ENCODE measurements around the gene ST6GALNAC4. TPM values are rescaled to one million over a fixed set of nuclear protein-coding genes. Genes with fewer than 3 reads are reported as not detected.
"Not testable (repeated sequence)": the region's sequence is repeated elsewhere in the genome, so short reads cannot be mapped to it uniquely, and the experiment has no call there.

Gene ST6GALNAC4
- total RNA-seq, 2 experiments from 2014 or later, result 14.9 to 20.7 TPM

- peaks cover 2% of the 10 kb centered on the region for H3K36me3 Mint-ChIP-seq (ENCODE audit: low read depth)
- DNase-seq, result no peak
- H3K27ac Mint-ChIP-seq, result no peak overlapping the region
- H3K9me3 Mint-ChIP-seq (ENCODE audit: low read depth), result no peaks in the 10 kb centered on the region
- ChIA-PET CTCF (no interaction called here), POLR2A (no interaction called here)
- H3K27me3 Mint-ChIP-seq, result peaks cover 8% of the 10 kb centered on the region
- intact Hi-C loops (cut with DNase I, micrococcal nuclease), result loop anchor here in 1 of 2 experiments (10.0 kb wide), 1 partner anchor 371 kb away; no protein-coding TSS in a partner anchor
- H3K4me3 Mint-ChIP-seq, result no peak overlapping the region
- peaks cover 2% of the 10 kb centered on the region for H3K4me1 Mint-ChIP-seq
- no peak for ATAC-seq
Observed at GRCh38 chr9:127876026-127876763, 40.6 kb downstream of the ST6GALNAC4 start.

- ATAC-seq (no peak), DNase-seq (no peak)
- H3K9me3 Mint-ChIP-seq (ENCODE audit: low read depth), result no peaks in the 10 kb centered on the region
- ChIA-PET CTCF (no interaction called here), POLR2A (no interaction called here)
- peaks cover 8% of the 10 kb centered on the region for H3K27me3 Mint-ChIP-seq
- peaks cover 2% of the 10 kb centered on the region for H3K4me1 Mint-ChIP-seq
- H3K36me3 Mint-ChIP-seq (ENCODE audit: low read depth), result peaks cover 2% of the 10 kb centered on the region
- no peak overlapping the region for H3K4me3 Mint-ChIP-seq
- intact Hi-C loops (cut with DNase I, micrococcal nuclease), result loop anchor here in 1 of 2 experiments (10.0 kb wide), 1 partner anchor 371 kb away; no protein-coding TSS in a partner anchor
- H3K27ac Mint-ChIP-seq, result no peak overlapping the region
Observed at GRCh38 chr9:127875306-127875966, 41.4 kb downstream of the ST6GALNAC4 start.

GRCh38 chr9:127874301-127875221, 42.3 kb downstream of the ST6GALNAC4 start:
- ChIA-PET POLR2A (interaction anchor here (0.9 kb wide), 1 partner anchor 51 kb away, joined by 6 read pairs; no protein-coding TSS in a partner anchor), CTCF (interaction anchor here (0.8 to 1.6 kb wide), 2 partner anchors 8 to 48 kb away, joined by 3 to 4 read pairs; no protein-coding TSS in a partner anchor)
- H3K9me3 Mint-ChIP-seq (ENCODE audit: low read depth), result no peaks in the 10 kb centered on the region
- ATAC-seq (no peak), DNase-seq (no peak)
- H3K4me3 Mint-ChIP-seq, result no peak overlapping the region
- intact Hi-C loops (cut with DNase I, micrococcal nuclease), result loop anchor here in 1 of 2 experiments (5.0 to 10.0 kb wide), 3 partner anchors 48 to 370 kb away; no protein-coding TSS in a partner anchor
- H3K36me3 Mint-ChIP-seq (ENCODE audit: low read depth), result peaks cover 2% of the 10 kb centered on the region
- no peak overlapping the region for H3K27ac Mint-ChIP-seq
- H3K27me3 Mint-ChIP-seq, result peaks cover 8% of the 10 kb centered on the region
- H3K4me1 Mint-ChIP-seq, result peaks cover 2% of the 10 kb centered on the region

- ChIA-PET CTCF (interaction anchor here (0.8 to 1.6 kb wide), 2 partner anchors 8 to 48 kb away, joined by 3 to 4 read pairs; no protein-coding TSS in a partner anchor), POLR2A (interaction anchor here (0.9 kb wide), 1 partner anchor 52 kb away, joined by 6 read pairs; no protein-coding TSS in a partner anchor)
- intact Hi-C loops (cut with DNase I, micrococcal nuclease), result loop anchor here in 1 of 2 experiments (5.0 to 10.0 kb wide), 3 partner anchors 48 to 369 kb away; no protein-coding TSS in a partner anchor
- no peak for ATAC-seq
- peaks cover 8% of the 10 kb centered on the region for H3K27me3 Mint-ChIP-seq
- no peaks in the 10 kb centered on the region for H3K9me3 Mint-ChIP-seq (ENCODE audit: low read depth)
- H3K4me3 Mint-ChIP-seq, result no peak overlapping the region
- peaks cover 2% of the 10 kb centered on the region for H3K4me1 Mint-ChIP-seq
- no peak for DNase-seq
- no peaks in the 10 kb centered on the region for H3K36me3 Mint-ChIP-seq (ENCODE audit: low read depth)
- H3K27ac Mint-ChIP-seq, result no peak overlapping the region
Observed at GRCh38 chr9:127873886-127874285, 43.0 kb downstream of the ST6GALNAC4 start.

GRCh38 chr9:127873223-127873691, 43.6 kb downstream of the ST6GALNAC4 start:
- H3K27me3 Mint-ChIP-seq, result peaks cover 4% of the 10 kb centered on the region
- CTCF ChIA-PET, result interaction anchor here (0.8 to 1.7 kb wide), 4 partner anchors 9 to 138 kb away, joined by 3 to 6 read pairs (median 4); partner anchors contain the start of gene TOR2A
- DNase-seq, result no peak
- ATAC-seq, result no peak
- peaks cover 2% of the 10 kb centered on the region for H3K4me1 Mint-ChIP-seq
- H3K9me3 Mint-ChIP-seq (ENCODE audit: low read depth), result no peaks in the 10 kb centered on the region
- no peak overlapping the region for H3K4me3 Mint-ChIP-seq
- no peaks in the 10 kb centered on the region for H3K36me3 Mint-ChIP-seq (ENCODE audit: low read depth)
- intact Hi-C loops (cut with DNase I, micrococcal nuclease), result loop anchor here in 1 of 2 experiments (5.0 to 10.0 kb wide), 3 partner anchors 49 to 368 kb away; no protein-coding TSS in a partner anchor
- H3K27ac Mint-ChIP-seq, result no peak overlapping the region
- POLR2A ChIA-PET, result no interaction called here

- Mint-ChIP-seq H3K36me3 (ENCODE audit: low read depth) (no peaks in the 10 kb centered on the region), H3K9me3 (ENCODE audit: low read depth) (no peaks in the 10 kb centered on the region), H3K27ac (no peak overlapping the region), H3K4me1 (no peaks in the 10 kb centered on the region), H3K27me3 (peaks cover 2% of the 10 kb centered on the region), H3K4me3 (no peak overlapping the region)
- POLR2A ChIA-PET, result no interaction called here
- CTCF ChIA-PET, result interaction anchor here (0.6 to 1.7 kb wide), 7 partner anchors 10 to 1279 kb away, joined by 3 to 6 read pairs (median 3); partner anchors contain the start of gene TOR2A
- DNase-seq (no peak), ATAC-seq (no peak)
- intact Hi-C loops (cut with DNase I, micrococcal nuclease), result loop anchor here in 1 of 2 experiments (5.0 to 10.0 kb wide), 3 partner anchors 50 to 368 kb away; no protein-coding TSS in a partner anchor
Observed at GRCh38 chr9:127872369-127873222, 44.2 kb downstream of the ST6GALNAC4 start.

GRCh38 chr9:127871531-127871930, 45.3 kb downstream of the ST6GALNAC4 start:
- intact Hi-C loops (cut with DNase I, micrococcal nuclease), result loop anchor here (2.0 to 10.0 kb wide), 4 partner anchors 51 to 367 kb away; partner anchors contain the start of gene FPGS (in 1 of the 2)
- H3K27ac Mint-ChIP-seq, result no peak overlapping the region
- no peaks in the 10 kb centered on the region for H3K27me3 Mint-ChIP-seq
- DNase-seq (no peak), ATAC-seq (no peak)
- no peak overlapping the region for H3K4me3 Mint-ChIP-seq
- no peaks in the 10 kb centered on the region for H3K36me3 Mint-ChIP-seq (ENCODE audit: low read depth)
- H3K9me3 Mint-ChIP-seq (ENCODE audit: low read depth), result no peaks in the 10 kb centered on the region
- POLR2A ChIA-PET, result no interaction called here
- CTCF ChIA-PET, result interaction anchor here (0.7 to 3.3 kb wide), 5 partner anchors 18 to 230 kb away, joined by 3 to 19 read pairs (median 7); partner anchors contain the start of genes CDK9, ST6GALNAC6 and TOR2A
- no peaks in the 10 kb centered on the region for H3K4me1 Mint-ChIP-seq

GRCh38 chr9:127870887-127871286, 46.0 kb downstream of the ST6GALNAC4 start:
- Mint-ChIP-seq H3K27me3 (no peaks in the 10 kb centered on the region), H3K4me1 (peaks cover 3% of the 10 kb centered on the region), H3K4me3 (no peak overlapping the region), H3K9me3 (ENCODE audit: low read depth) (no peaks in the 10 kb centered on the region), H3K36me3 (ENCODE audit: low read depth) (no peaks in the 10 kb centered on the region), H3K27ac (no peak overlapping the region)
- intact Hi-C loops (cut with DNase I, micrococcal nuclease), result loop anchor here (1.0 to 10.0 kb wide), 8 partner anchors 50 to 366 kb away; partner anchors contain the start of genes TOR2A (in 2 of the 2), CDK9 (in 1 of the 2) and FPGS (in 1 of the 2)
- ChIA-PET POLR2A (no interaction called here), CTCF (interaction anchor here (0.6 to 3.9 kb wide), 17 partner anchors 14 to 235 kb away, joined by 3 to 23 read pairs (median 8); partner anchors contain the start of genes CDK9, SH2D3C, ST6GALNAC6 and TOR2A)
- DNase-seq (no peak), ATAC-seq (no peak)

GRCh38 chr9:127870153-127870491, 46.7 kb downstream of the ST6GALNAC4 start:
- DNase-seq; ATAC-seq; H3K27ac Mint-ChIP-seq; H3K36me3 Mint-ChIP-seq (ENCODE audit: low read depth); H3K4me3 Mint-ChIP-seq; H3K9me3 Mint-ChIP-seq (ENCODE audit: low read depth); H3K27me3 Mint-ChIP-seq: not testable (repeated sequence)
- intact Hi-C loops (cut with DNase I, micrococcal nuclease), result loop anchor here (1.0 to 10.0 kb wide), 8 partner anchors 51 to 365 kb away; partner anchors contain the start of genes TOR2A (in 2 of the 2), CDK9 (in 1 of the 2) and FPGS (in 1 of the 2)
- H3K4me1 Mint-ChIP-seq, result peaks cover 11% of the 10 kb centered on the region
- ChIA-PET CTCF (interaction anchor here (0.6 to 3.9 kb wide), 38 partner anchors 8 to 373 kb away, joined by 3 to 23 read pairs (median 5); partner anchors contain the start of genes CDK9, FPGS, SH2D3C and ST6GALNAC6), POLR2A (interaction anchor here (0.5 to 1.2 kb wide), 3 partner anchors 88 to 185 kb away, joined by 3 to 5 read pairs (median 4); partner anchors contain the start of gene TOR2A)

All from activated CD4-positive, alpha-beta T cell treated with anti-CD3 and anti-CD28 coated beads for 36 hours (primary cell).